ENCODE data around the gene LRP1B.

GRCh38 chr2:141582213-141582612, 548.6 kb downstream of the LRP1B start:
- TF ChIP-seq ZBTB7A (IDR thresholded peaks at IDR 0.05; ENCODE audit: low read depth) = no peak
- no peak for TF ChIP-seq CEBPB (IDR thresholded peaks at IDR 0.05)
- no peak for TF ChIP-seq TCF12 (IDR thresholded peaks at IDR 0.05; ENCODE audit: low read depth)
- TF ChIP-seq REST (IDR thresholded peaks at IDR 0.05; ENCODE audit: low read depth) = no peak
- TF ChIP-seq TAF1 (IDR thresholded peaks at IDR 0.05; ENCODE audit: low read depth) = no peak
- no peak for TF ChIP-seq RAD21 (IDR thresholded peaks at IDR 0.05; ENCODE audit: low read depth)
- TF ChIP-seq EP300 (IDR thresholded peaks at IDR 0.05; ENCODE audit: borderline replicate concordance) = no peak
- no peak for TF ChIP-seq FOXM1 (IDR thresholded peaks at IDR 0.05; ENCODE audit: borderline replicate concordance, low read depth)
- TF ChIP-seq CREB1 (IDR thresholded peaks at IDR 0.05; ENCODE audit: low read depth) = no peak
- no peak for TF ChIP-seq MAX (IDR thresholded peaks at IDR 0.05)
- TF ChIP-seq YY1 (IDR thresholded peaks at IDR 0.05; ENCODE audit: low read depth) = no peak
- TF ChIP-seq TEAD4 (IDR thresholded peaks at IDR 0.05) = no peak
- TF ChIP-seq NFIC (IDR thresholded peaks at IDR 0.05) = no peak

Measured in Ishikawa (cell line).